Peyer's patch (tissue), 4 donors: ENCODE results near the gene PHPT1.

Experiments
- CTCF ChIP-seq, 6 experiments: fragments of 450-650 bp in 4 of 6; fragments of 200-600 bp in 2 of 6; sonication (generic) in 1 of 6; IDR thresholded peaks; one replicate each; pipeline ENCODE4 v1.5.1; 2017 to 2019; ENCODE audit warnings: antibody characterized with exemption in 6 of 6, mild to moderate bottlenecking in 3 of 6, moderate library complexity in 1 of 6
- POLR2A ChIP-seq, 2 donors: fragments of 450-650 bp; IDR thresholded peaks; one replicate each; pipeline ENCODE4 v1.5.1; 2017; ENCODE audit warnings: antibody characterized with exemption in 2 of 2, mild to moderate bottlenecking in 2 of 2, moderate library complexity in 2 of 2

- TF ChIP-seq CTCF (IDR thresholded peaks at IDR 0.05) = no peak
- no peak for TF ChIP-seq POLR2A (IDR thresholded peaks at IDR 0.05)
These were observed 19.4 kb downstream of the PHPT1 start for GRCh38 chr9:136868644-136869043.
